Anterior cingulate cortex (tissue), 58 donors: ENCODE results near the gene PEMT.
"Not testable (repeated sequence)": the region's sequence is repeated elsewhere in the genome, so short reads cannot be mapped to it uniquely, and the experiment has no call there.

Experiments
- DNase-seq, 58 donors: peaks; one replicate each; lab custom pipeline; 2025; lab: John Stamatoyannopoulos, UW

Gene PEMT

DNA sequence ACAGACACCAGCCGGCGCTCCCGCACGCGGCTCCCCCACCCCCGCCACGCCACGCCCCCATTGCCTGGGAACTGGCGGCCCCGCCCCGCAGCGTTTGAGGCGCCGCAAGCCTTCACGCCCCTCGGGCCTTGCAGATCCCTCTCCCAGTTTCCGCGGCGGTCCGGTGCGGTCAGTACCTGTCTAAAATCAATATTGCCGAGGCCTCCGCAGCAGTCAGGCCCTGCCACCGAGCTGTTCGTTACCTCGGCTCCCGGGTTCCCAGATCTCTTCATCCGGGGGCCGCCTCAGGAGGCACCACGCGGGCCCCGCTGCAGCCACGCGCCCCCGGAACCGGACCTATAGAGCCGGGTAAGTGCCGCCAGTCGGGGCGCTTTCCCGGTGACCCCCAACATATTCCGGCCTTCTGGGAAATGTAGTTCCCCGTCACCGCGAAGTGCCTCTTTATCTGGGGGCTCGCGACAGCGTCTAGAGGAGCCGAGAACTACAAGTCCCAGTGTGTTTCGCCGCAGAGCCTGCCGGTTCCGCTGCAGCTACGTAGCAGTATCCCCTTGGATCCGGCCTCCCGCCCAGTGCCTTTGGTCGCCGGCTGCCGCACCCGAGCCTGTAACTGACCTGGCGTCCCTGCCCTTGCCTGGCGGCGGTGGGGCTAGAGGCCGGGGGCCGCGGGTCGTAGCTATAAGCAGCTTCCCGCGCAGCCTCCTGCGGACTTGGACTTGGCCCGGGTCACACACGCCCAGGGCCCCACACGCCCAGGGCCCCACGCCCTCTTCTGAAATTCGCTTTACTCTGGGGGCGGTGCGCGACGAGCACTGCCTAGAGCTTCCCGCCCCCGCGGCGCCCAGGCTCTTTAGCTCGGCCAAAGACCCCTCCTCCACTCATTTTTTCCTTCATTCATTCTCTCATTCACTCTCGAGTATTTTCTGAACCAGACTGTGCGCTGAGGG lies at the start of gene PEMT:
Gene PEMT (minus strand): TSS at position 354 of the 944 bp plus-strand sequence. CDS start 82 bp downstream, at position 272.
- peak; percentile 79 to 99 (median 96) for DNase-seq

- not testable (repeated sequence) for DNase-seq
Measured at GRCh38 chr17:17639661-17640270, 48.3 kb upstream of the PEMT start.

- no peak for DNase-seq
Measured at GRCh38 chr17:17638467-17638866, 47.0 kb upstream of the PEMT start.

- DNase-seq = peak in 1 of 58 donors; percentile 6
Measured at GRCh38 chr17:17636272-17636885, 44.9 kb upstream of the PEMT start.

DNA sequence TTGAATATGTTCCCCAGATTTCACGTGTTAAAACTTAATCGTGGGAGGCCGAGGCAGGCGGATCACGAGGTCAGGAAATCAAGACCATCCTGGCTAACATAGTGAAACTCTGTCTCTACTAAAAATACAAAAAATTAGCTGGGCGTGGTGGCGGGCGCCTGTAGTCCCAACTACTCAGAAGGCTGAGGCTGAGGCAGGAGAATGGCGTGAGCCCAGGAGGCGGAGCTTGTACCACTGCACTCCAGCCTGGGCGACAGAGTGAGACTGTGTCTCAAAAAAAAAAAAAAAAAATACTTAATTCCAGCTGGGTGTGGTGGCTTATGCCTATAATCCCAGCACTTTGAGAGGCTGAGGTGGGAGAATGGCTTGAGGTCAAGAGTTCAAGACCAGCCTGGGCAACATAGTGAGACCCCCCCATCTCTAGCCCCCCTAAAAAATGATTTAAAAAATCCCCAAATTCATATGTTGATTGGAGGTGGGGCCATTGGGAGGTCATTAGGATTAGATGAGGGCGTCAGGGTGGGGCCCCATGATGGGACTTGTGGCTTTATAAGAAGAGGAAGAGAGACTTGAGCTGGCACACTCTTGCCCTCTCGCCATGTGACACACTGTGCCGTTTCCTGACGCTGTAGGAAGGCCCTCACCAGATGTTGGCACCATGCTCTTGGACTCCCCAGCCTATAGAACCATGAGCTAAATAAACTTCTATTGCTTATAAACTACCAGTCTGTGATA lies 44.2 kb upstream of the PEMT start:
- DNase-seq = not testable (repeated sequence)

- no peak for DNase-seq
Measured at GRCh38 chr17:17635126-17635525, 43.6 kb upstream of the PEMT start.

GRCh38 chr17:17633310-17633709 lies 41.8 kb upstream of the PEMT start:
- DNase-seq = no peak

DNA sequence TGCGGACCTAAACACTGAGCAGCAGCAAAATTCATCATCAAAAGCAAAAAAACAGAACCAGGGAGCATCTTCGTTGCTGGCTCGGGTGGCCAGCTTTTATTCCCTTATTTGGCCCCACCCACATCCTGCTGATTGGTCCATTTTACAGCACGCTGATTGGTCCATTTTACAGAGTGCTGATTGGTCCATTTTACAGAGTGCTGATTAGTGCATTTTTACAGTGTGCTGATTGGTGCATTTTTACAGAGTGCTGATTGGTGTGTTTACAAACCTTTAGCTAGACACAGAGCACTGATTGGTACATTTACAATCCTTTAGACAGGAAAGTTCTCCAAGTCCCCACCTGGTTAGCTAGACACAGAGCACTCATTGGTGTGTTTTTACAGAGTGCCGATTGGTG lies 41.2 kb upstream of the PEMT start:
- not testable (repeated sequence) for DNase-seq

DNA sequence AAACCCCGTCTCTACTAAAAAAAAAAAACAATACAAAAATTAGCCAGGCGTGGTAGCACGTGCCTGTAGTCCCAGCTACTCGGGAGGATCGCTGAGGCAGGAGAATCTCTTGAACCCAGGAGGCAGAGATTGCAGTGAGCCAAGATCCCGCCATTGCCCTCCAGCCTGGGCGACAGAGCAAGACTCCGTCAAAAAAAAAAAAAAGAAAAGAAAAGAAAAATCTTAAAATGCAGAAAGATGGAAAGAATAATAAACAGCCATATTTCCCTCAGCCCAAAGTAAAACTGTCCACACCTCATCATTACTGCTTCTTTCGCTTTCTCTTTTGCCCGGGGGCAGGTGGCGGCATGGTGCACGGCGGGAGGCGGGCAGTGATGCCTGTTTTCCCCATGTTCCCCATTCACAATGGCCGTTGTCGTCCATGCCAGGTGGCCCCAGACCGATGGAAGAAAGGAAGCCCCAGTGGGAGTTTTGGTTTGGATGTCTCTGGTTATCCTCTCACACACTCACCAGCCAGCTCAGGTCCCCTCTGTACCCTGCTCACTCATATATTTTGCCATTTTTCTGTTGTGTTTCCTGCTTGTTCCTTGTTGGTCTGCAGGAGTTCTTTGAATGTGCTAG lies 37.0 kb upstream of the PEMT start:
- no peak for DNase-seq

DNA sequence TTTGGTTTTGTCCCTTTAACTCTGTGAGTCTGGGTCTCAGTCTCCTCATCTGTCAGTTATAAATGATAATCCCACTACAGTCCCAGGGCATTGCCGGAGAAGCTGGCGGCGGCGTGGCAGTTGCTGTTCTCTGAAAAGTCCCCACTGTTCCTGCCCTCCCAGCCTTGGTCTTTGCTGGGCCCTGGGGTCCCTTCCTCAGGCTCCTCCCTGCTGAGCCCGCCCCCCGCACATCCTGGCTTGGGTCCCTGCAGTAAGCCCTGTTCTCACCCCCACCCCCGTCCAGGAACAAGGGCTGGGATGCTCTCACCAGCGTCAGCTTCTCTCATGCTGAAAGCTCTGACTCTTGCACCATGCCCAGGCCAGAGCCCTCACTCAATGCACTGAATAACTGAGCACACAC lies 35.3 kb upstream of the PEMT start:
- DNase-seq = no peak

- DNase-seq = no peak
Measured at GRCh38 chr17:17626151-17626805, 34.8 kb upstream of the PEMT start.

- no peak for DNase-seq
Measured at GRCh38 chr17:17624741-17625140, 33.2 kb upstream of the PEMT start.

GRCh38 chr17:17623904-17624303 lies 32.4 kb upstream of the PEMT start:
- DNase-seq = no peak

DNA sequence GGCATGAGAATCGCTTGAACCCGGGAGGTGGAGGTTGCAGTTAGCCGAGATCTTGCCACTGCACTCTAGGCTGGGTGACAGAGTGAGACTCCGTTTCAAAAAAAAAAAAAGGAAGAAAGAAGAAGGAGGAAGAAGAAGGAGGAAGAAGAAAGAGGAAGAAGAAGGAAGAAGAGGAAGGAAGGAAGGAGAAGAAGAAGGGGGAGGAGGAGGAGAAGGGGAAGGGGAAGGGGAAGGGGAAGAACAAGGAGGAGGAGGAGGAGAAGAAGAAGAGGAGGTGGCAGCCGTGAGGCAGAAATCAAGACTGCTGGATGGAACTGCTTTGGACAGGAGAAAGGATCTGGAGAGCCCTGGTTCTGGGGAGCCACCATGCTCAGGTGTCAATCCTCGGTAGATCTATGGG lies 29.7 kb upstream of the PEMT start:
- no peak for DNase-seq

DNA sequence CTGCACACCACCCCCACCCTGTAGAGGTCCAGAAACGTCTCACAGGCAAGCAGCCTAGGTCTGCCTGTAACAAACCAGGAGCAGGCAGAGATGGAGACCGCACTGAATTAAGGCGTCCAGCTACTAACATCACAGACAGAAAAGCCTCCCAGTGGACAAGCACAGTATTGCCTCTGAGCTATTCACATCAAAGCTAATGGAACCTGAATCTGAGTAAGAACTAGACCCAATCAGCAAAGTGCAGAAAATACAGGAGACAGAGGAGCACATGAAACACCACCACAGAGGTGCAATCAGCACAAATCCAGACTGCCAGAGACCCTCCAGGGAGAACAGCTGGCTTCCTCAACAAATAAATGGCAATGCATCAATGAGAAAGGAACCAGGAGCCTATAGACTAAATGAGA lies 22.2 kb upstream of the PEMT start:
- peak in 27 of 58 donors; percentile 2 to 54 (median 18) for DNase-seq

- no peak for DNase-seq
Measured at GRCh38 chr17:17612085-17613022, 20.8 kb upstream of the PEMT start.

GRCh38 chr17:17609121-17609520 lies 17.6 kb upstream of the PEMT start:
- no peak for DNase-seq

- DNase-seq = no peak
Measured at GRCh38 chr17:17606416-17607000, 15.0 kb upstream of the PEMT start.
